IMR-90 (cell line): ENCODE results near the gene IQCM. TPM values are rescaled to one million over a fixed set of nuclear protein-coding genes. Genes with fewer than 3 reads are reported as not detected.

ENCODE experiments used
- ATAC-seq: fragments of 200-7000 bp; cut with Tn5 transposase; 2 replicates; pipeline ENCODE4 v1.9.1; 2020; ENCODE audit warnings: low read depth, mild to moderate bottlenecking, moderate library complexity
- BruUV-seq: library from RNA; stranded (reverse); fragments of 400-500 nt; replicated peaks from 2 replicates; lab custom pipeline; 2021; lab: Mats Ljungman, UMichigan
- CTCF ChIA-PET: fragments of 300-600 bp; formaldehyde crosslinking; extraction: SDS; loops from one replicate; lab custom pipeline; 2021; ENCODE audit warnings: antibody characterized with exemption; lab: Yijun Ruan, JAX
- POLR2A ChIA-PET: fragments of 300-600 bp; sonication (Branson Sonifier 250); formaldehyde crosslinking; loops from one replicate; lab custom pipeline; 2022; ENCODE audit warnings: antibody characterized with exemption; ENCODE audit not compliant: unreplicated experiment; lab: Charles Lee
- DNase-seq: peaks from one replicate; pipeline ENCODE4 v3.0.0; 2013
- H2AFZ ChIP-seq: replicated peaks from 2 replicates; pipeline ENCODE3; 2013; ENCODE audit warnings: low read length, mild to moderate bottlenecking; ENCODE audit not compliant: poor library complexity
- H2AK5ac ChIP-seq: 2 replicates; pipeline ENCODE4 v1.6.1; 2013; ENCODE audit warnings: low read depth, low read length, inconsistent platforms
- H2AK9ac ChIP-seq: replicated peaks from 2 replicates; pipeline ENCODE3; 2013; ENCODE audit warnings: mild to moderate bottlenecking, low read depth, low read length, moderate library complexity; ENCODE audit not compliant: poor library complexity
- H2BK120ac ChIP-seq: 2 replicates; pipeline ENCODE4 v1.6.1; 2013; ENCODE audit warnings: low read depth, low read length, inconsistent platforms
- H2BK15ac ChIP-seq: 3 replicates; pipeline ENCODE4 v1.6.1; 2013; ENCODE audit warnings: low read depth, low read length, inconsistent platforms
- H2BK20ac ChIP-seq: 2 replicates; pipeline ENCODE4 v1.6.1; 2013; ENCODE audit warnings: low read depth, mild to moderate bottlenecking, inconsistent platforms, low read length, moderate library complexity
- H2BK5ac ChIP-seq: 2 replicates; pipeline ENCODE4 v1.6.1; 2013; ENCODE audit warnings: mild to moderate bottlenecking, low read depth, low read length, inconsistent platforms; ENCODE audit not compliant: poor library complexity, severe bottlenecking
- H3K14ac ChIP-seq: replicated peaks from 2 replicates; pipeline ENCODE4 v1.6.1; 2013; ENCODE audit warnings: low read depth, low read length, inconsistent platforms
- H3K18ac ChIP-seq: 2 replicates; pipeline ENCODE4 v1.6.1; 2013; ENCODE audit warnings: low read depth, low read length, control low read depth
- H3K23ac ChIP-seq: 2 replicates; pipeline ENCODE4 v1.6.1; 2013; ENCODE audit warnings: low read depth, low read length, inconsistent platforms
- H3K27ac ChIP-seq: 2 replicates; pipeline ENCODE4 v1.5.1; 2013; ENCODE audit warnings: mild to moderate bottlenecking, control low read depth, low read length; ENCODE audit not compliant: insufficient read depth
- H3K27me3 ChIP-seq: 2 replicates; pipeline ENCODE4 v1.6.1; 2013; ENCODE audit warnings: low read length; ENCODE audit not compliant: control insufficient read depth, insufficient read depth
- H3K36me3 ChIP-seq: 2 replicates; pipeline ENCODE4 v1.6.1; 2013; ENCODE audit warnings: low read length, mixed read lengths; ENCODE audit not compliant: control insufficient read depth, insufficient read depth
- H3K4ac ChIP-seq: 2 replicates; pipeline ENCODE4 v1.6.1; 2013; ENCODE audit warnings: low read depth, low read length, inconsistent platforms
- H3K4me1 ChIP-seq: 2 replicates; pipeline ENCODE4 v1.6.1; 2013; ENCODE audit warnings: low read length, mixed read lengths; ENCODE audit not compliant: control insufficient read depth, insufficient read depth
- H3K4me2 ChIP-seq: 2 replicates; pipeline ENCODE4 v1.6.1; 2013; ENCODE audit warnings: low read depth, mild to moderate bottlenecking, control low read depth, low read length, moderate library complexity
- H3K4me3 ChIP-seq: 2 replicates; pipeline ENCODE4 v1.5.1; 2013; ENCODE audit warnings: low read depth, mild to moderate bottlenecking, control low read depth, low read length, moderate library complexity; ENCODE audit not compliant: insufficient read depth
- H3K56ac ChIP-seq: 2 replicates; pipeline ENCODE4 v1.6.1; 2013; ENCODE audit warnings: low read length, inconsistent platforms; ENCODE audit not compliant: insufficient read depth; ENCODE audit errors: extremely low read depth
- H3K79me1 ChIP-seq, 2 experiments: 2 replicates each; pipeline ENCODE4 v1.6.1; 2013; ENCODE audit warnings: low read length in 2 of 2, inconsistent platforms in 1 of 2, low read depth in 1 of 2
- H3K9ac ChIP-seq: 2 replicates; pipeline ENCODE4 v1.6.1; 2013; ENCODE audit warnings: low read depth, low read length, control low read depth
- H3K9me1 ChIP-seq: 2 replicates; pipeline ENCODE4 v1.6.1; 2013; ENCODE audit warnings: low read length, inconsistent platforms; ENCODE audit not compliant: insufficient read depth
- H3K9me3 ChIP-seq: 2 replicates; pipeline ENCODE4 v1.6.1; 2013; ENCODE audit warnings: low read length; ENCODE audit not compliant: control insufficient read depth, insufficient read depth
- H4K20me1 ChIP-seq: 2 replicates; pipeline ENCODE4 v1.6.1; 2013; ENCODE audit warnings: low read length, inconsistent platforms; ENCODE audit not compliant: insufficient read depth
- H4K5ac ChIP-seq: 2 replicates; pipeline ENCODE4 v1.6.1; 2013; ENCODE audit warnings: mild to moderate bottlenecking, low read depth, low read length, control low read depth
- H4K8ac ChIP-seq, 2 experiments: 2 replicates each; pipeline ENCODE4 v1.6.1; 2013; ENCODE audit warnings: low read depth in 2 of 2, low read length in 2 of 2, control low read depth in 1 of 2, inconsistent platforms in 1 of 2
- H4K91ac ChIP-seq: 2 replicates; pipeline ENCODE4 v1.6.1; 2013; ENCODE audit warnings: low read depth, low read length, inconsistent platforms; ENCODE audit not compliant: insufficient read depth
- BHLHE40 ChIP-seq: fragments of 150-350 bp; IDR thresholded peaks from 2 replicates; pipeline ENCODE4 v1.6.1; 2016; ENCODE audit warnings: mild to moderate bottlenecking, low read depth, low read length
- CEBPB ChIP-seq: IDR thresholded peaks from 2 replicates; pipeline ENCODE4 v1.6.1; 2012; ENCODE audit warnings: low read depth, low read length, improper control_type of control experiment
- CHD1 ChIP-seq: IDR thresholded peaks from 2 replicates; pipeline ENCODE4 v1.6.1; 2012; ENCODE audit warnings: low read depth, low read length, improper control_type of control experiment
- FOS ChIP-seq: fragments of 150-350 bp; IDR thresholded peaks from 2 replicates; pipeline ENCODE4 v1.6.1; 2016; ENCODE audit warnings: low read depth, low read length
- MAFK ChIP-seq: IDR thresholded peaks from 2 replicates; pipeline ENCODE4 v1.6.1; 2012; ENCODE audit warnings: low read depth, low read length, improper control_type of control experiment
- MAZ ChIP-seq: IDR thresholded peaks from 2 replicates; pipeline ENCODE4 v1.6.1; 2012; ENCODE audit warnings: low read depth, mild to moderate bottlenecking, low read length, improper control_type of control experiment, moderate library complexity, borderline replicate concordance
- MXI1 ChIP-seq: IDR thresholded peaks from 2 replicates; pipeline ENCODE4 v1.6.1; 2012; ENCODE audit warnings: low read depth, mild to moderate bottlenecking, low read length, moderate library complexity, borderline replicate concordance
- NFE2L2 ChIP-seq: fragments of 150-350 bp; IDR thresholded peaks from 2 replicates; pipeline ENCODE4 v1.6.1; 2016; ENCODE audit warnings: low read depth, mild to moderate bottlenecking, low read length
- POLR2A ChIP-seq: IDR thresholded peaks from 2 replicates; pipeline ENCODE4 v1.6.1; 2012; ENCODE audit warnings: mild to moderate bottlenecking, low read depth, low read length
- RAD21 ChIP-seq: IDR thresholded peaks from 2 replicates; pipeline ENCODE4 v1.6.1; 2012; ENCODE audit warnings: low read length, improper control_type of control experiment
- RCOR1 ChIP-seq: IDR thresholded peaks from 2 replicates; pipeline ENCODE4 v1.6.1; 2012; ENCODE audit warnings: mild to moderate bottlenecking, low read length, improper control_type of control experiment; ENCODE audit not compliant: insufficient replicate concordance
- RFX5 ChIP-seq: IDR thresholded peaks from 2 replicates; pipeline ENCODE4 v1.8.0; 2012; ENCODE audit warnings: low read depth, mild to moderate bottlenecking, low read length, moderate library complexity
- SMC3 ChIP-seq: fragments of 150-350 bp; IDR thresholded peaks from 2 replicates; pipeline ENCODE4 v1.6.1; 2016; ENCODE audit warnings: low read depth, mild to moderate bottlenecking, antibody characterized with exemption, low read length, moderate library complexity
- WGBS, 2 experiments: methylation state at CpG; one replicate each; pipeline versions ENCODE4 v1.1.5 to v1.1.7; 2013; ENCODE audit warnings: missing lambda C conversion rate in 2 of 2; ENCODE audit not compliant: insufficient read length in 1 of 2; ENCODE audit errors: extremely low coverage in 2 of 2; 5-methylcytosine and 5-hydroxymethylcytosine counted together
- dilution Hi-C: fragments of 300-500 bp; cut with HindIII; formaldehyde crosslinking; loops from one replicate; pipeline ENCODE4 v1.14.3; 2018; ENCODE audit warnings: low sequenced_read_pairs; ENCODE audit not compliant: unreplicated experiment
- in situ Hi-C: fragments of 300-500 bp; cut with MboI; formaldehyde crosslinking; loops from 3 replicates; pipeline ENCODE4 v1.14.3; 2019; ENCODE audit warnings: low sequenced_read_pairs, inconsistent platforms, mixed read lengths
- intact Hi-C: fragments of 100-400 bp; cut with micrococcal nuclease; formaldehyde crosslinking; loops from 2 replicates; pipeline ENCODE4 v1.10.0; 2022
- polyA plus RNA-seq, 3 experiments: library from polyadenylated mRNA; depleted of rRNA; stranded (reverse); fragments of >200 nt; gene quantifications; 2 replicates each; pipeline ENCODE4 v1.2.3, GENCODE V29; 2012; ENCODE audit warnings: low replicate concordance in 1 of 3
- total RNA-seq: library from RNA; depleted of rRNA; stranded (reverse); fragments of >200 nt; gene quantifications from 2 replicates; pipeline ENCODE4 v1.2.3, GENCODE V29; 2012
- TF ChIP-seq, protein P1 (sequence below): fragments of 150-350 bp; IDR thresholded peaks from 2 replicates; pipeline ENCODE4 v1.6.1; 2016; ENCODE audit warnings: low read depth, mild to moderate bottlenecking, low read length, moderate library complexity, borderline replicate concordance
- TF ChIP-seq, protein P2 (sequence below): fragments of 150-350 bp; IDR thresholded peaks from 2 replicates; pipeline ENCODE4 v1.6.1; 2017; ENCODE audit warnings: mild to moderate bottlenecking, antibody characterized with exemption, low read length, low read depth
- TF ChIP-seq, protein P3 (sequence below): conservative IDR thresholded peaks from 2 replicates; pipeline ENCODE4 v1.5.1; 2012; ENCODE audit warnings: mild to moderate bottlenecking, low read depth, low read length, improper control_type of control experiment

Gene IQCM
- total and polyA plus RNA-seq, 2 of the 4 experiments (the other 2 are of a cell fraction): not detected

DNA sequence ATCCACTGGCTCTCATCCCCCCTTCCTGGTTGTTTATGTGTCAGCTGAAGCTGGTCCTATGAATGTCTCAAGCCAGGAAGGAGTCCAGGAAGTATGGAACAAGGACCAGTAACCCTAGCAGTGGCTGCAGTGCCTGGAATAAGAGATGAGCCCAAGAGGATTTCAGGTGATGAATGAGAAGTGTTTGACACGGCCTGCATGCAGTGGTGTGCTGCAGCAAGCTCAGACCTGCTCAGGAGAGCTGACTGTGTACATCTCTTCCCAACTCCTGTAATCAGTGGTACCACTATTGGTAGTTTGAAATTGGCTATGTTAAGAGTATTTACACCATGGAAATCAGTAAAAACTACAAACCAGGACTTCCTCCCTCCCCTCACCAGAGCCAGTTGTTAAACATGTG is 88.0 kb downstream of the IQCM start:
- Histone ChIP-seq H2BK5ac (no peak overlapping the region), H2BK20ac (no peak overlapping the region), H3K23ac (no peak overlapping the region), H3K4me2 (no peak overlapping the region), H3K56ac (no peak overlapping the region), H3K36me3 (no peaks in the 10 kb centered on the region), H3K27ac (no peak overlapping the region), H3K9me1 (no peaks in the 10 kb centered on the region), H4K91ac (no peak overlapping the region), H3K4ac (no peak overlapping the region), H4K8ac (no peak overlapping the region), H2AK9ac (no peak overlapping the region), H4K20me1 (no peaks in the 10 kb centered on the region), H2BK15ac (no peak overlapping the region), H3K9ac (no peak overlapping the region), H3K4me1 (no peaks in the 10 kb centered on the region), H3K14ac (no peak overlapping the region), H4K5ac (no peak overlapping the region), H2AFZ (peak overlapping the region; percentile 36), H3K9me3 (no peaks in the 10 kb centered on the region), H3K79me1 (no peaks in the 10 kb centered on the region), H2BK120ac (no peak overlapping the region), H3K4me3 (no peak overlapping the region), H2AK5ac (no peak overlapping the region), H3K18ac (no peak overlapping the region), H3K27me3 (peaks cover 3% of the 10 kb centered on the region; the same call in 1 of the 2 replicates)
- TF ChIP-seq, protein P1, sequence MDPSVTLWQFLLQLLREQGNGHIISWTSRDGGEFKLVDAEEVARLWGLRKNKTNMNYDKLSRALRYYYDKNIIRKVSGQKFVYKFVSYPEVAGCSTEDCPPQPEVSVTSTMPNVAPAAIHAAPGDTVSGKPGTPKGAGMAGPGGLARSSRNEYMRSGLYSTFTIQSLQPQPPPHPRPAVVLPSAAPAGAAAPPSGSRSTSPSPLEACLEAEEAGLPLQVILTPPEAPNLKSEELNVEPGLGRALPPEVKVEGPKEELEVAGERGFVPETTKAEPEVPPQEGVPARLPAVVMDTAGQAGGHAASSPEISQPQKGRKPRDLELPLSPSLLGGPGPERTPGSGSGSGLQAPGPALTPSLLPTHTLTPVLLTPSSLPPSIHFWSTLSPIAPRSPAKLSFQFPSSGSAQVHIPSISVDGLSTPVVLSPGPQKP: no peak
- TF ChIP-seq SMC3: no peak
- TF ChIP-seq, protein P2, sequence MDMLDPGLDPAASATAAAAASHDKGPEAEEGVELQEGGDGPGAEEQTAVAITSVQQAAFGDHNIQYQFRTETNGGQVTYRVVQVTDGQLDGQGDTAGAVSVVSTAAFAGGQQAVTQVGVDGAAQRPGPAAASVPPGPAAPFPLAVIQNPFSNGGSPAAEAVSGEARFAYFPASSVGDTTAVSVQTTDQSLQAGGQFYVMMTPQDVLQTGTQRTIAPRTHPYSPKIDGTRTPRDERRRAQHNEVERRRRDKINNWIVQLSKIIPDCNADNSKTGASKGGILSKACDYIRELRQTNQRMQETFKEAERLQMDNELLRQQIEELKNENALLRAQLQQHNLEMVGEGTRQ: no peak
- TF ChIP-seq NFE2L2: no peak
- TF ChIP-seq MAFK: no peak
- no peak for TF ChIP-seq CHD1
- TF ChIP-seq CEBPB: no peak
- TF ChIP-seq MXI1: no peak
- TF ChIP-seq RAD21: no peak
- no peak for TF ChIP-seq RCOR1
- TF ChIP-seq MAZ: no peak
- TF ChIP-seq POLR2A: no peak
- TF ChIP-seq, protein P3, sequence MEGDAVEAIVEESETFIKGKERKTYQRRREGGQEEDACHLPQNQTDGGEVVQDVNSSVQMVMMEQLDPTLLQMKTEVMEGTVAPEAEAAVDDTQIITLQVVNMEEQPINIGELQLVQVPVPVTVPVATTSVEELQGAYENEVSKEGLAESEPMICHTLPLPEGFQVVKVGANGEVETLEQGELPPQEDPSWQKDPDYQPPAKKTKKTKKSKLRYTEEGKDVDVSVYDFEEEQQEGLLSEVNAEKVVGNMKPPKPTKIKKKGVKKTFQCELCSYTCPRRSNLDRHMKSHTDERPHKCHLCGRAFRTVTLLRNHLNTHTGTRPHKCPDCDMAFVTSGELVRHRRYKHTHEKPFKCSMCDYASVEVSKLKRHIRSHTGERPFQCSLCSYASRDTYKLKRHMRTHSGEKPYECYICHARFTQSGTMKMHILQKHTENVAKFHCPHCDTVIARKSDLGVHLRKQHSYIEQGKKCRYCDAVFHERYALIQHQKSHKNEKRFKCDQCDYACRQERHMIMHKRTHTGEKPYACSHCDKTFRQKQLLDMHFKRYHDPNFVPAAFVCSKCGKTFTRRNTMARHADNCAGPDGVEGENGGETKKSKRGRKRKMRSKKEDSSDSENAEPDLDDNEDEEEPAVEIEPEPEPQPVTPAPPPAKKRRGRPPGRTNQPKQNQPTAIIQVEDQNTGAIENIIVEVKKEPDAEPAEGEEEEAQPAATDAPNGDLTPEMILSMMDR: no peak
- no peak for TF ChIP-seq RFX5
- TF ChIP-seq BHLHE40: no peak
- TF ChIP-seq FOS: no peak
- ATAC-seq (no peak), DNase-seq (no peak)
- intact Hi-C loops (no loop called here), in situ Hi-C loops (no loop called here), dilution Hi-C loops (no loop called here)
- BruUV-seq: no TSS peak
- no CpG with 5 or more reads among the region's 1 CpG for WGBS, 2 experiments
- ChIA-PET CTCF (interaction anchor here (1.2 kb wide), 1 partner anchor 9 kb away, joined by 3 read pairs; no protein-coding TSS in a partner anchor), POLR2A (interaction anchor here (0.6 kb wide), 1 partner anchor 160 kb away, joined by 3 read pairs; no protein-coding TSS in a partner anchor)
